H1 (cell line): ENCODE data around the gene RUFY1.
"Not testable (repeated sequence)": the region's sequence is repeated elsewhere in the genome, so short reads cannot be mapped to it uniquely, and the experiment has no call there.

Source experiments
- CEBPB ChIP-seq: IDR thresholded peaks from 2 replicates; pipeline ENCODE4 v1.6.1; 2012; ENCODE audit warnings: low read depth, low read length
- EZH2 ChIP-seq: fragments of 200-600 bp; sonication (generic); IDR thresholded peaks from 2 replicates; pipeline ENCODE4 v1.7.1; 2012; ENCODE audit warnings: low read depth, mild to moderate bottlenecking, moderate library complexity, low read length, inconsistent platforms; ENCODE audit not compliant: severe bottlenecking
- GTF2F1 ChIP-seq: IDR thresholded peaks from 2 replicates; pipeline ENCODE4 v1.6.1; 2012; ENCODE audit warnings: low read depth, low read length, improper control_type of control experiment, borderline replicate concordance
- JUN ChIP-seq: IDR thresholded peaks from 2 replicates; pipeline ENCODE4 v1.6.1; 2011; ENCODE audit warnings: low read depth, mild to moderate bottlenecking, improper control_type of control experiment, low read length
- JUND ChIP-seq: IDR thresholded peaks from 2 replicates; pipeline ENCODE4 v1.6.1; 2011; ENCODE audit warnings: mild to moderate bottlenecking, improper control_type of control experiment, low read length
- KDM1A ChIP-seq: fragments of 200-600, 300-600 bp; sonication (generic); IDR thresholded peaks from 2 replicates; pipeline ENCODE4 v1.7.1; 2016; ENCODE audit warnings: mild to moderate bottlenecking, low read length, borderline replicate concordance
- POLR2A ChIP-seq, 2 experiments: IDR thresholded peaks; 1 replicate in 1 of 2; 2 replicates in 1 of 2; pipeline ENCODE4 v1.6.1; 2011; ENCODE audit warnings: low read depth in 2 of 2, low read length in 2 of 2, mild to moderate bottlenecking in 2 of 2; ENCODE audit errors: control extremely low read depth in 1 of 2
- RAD21 ChIP-seq, 2 experiments: IDR thresholded peaks in 1 of 2; conservative IDR thresholded peaks in 1 of 2; 2 replicates each; pipeline ENCODE4 v1.6.1; 2011; ENCODE audit warnings: low read depth in 2 of 2, low read length in 2 of 2, improper control_type of control experiment in 1 of 2, inconsistent platforms in 1 of 2, mild to moderate bottlenecking in 1 of 2, moderate library complexity in 1 of 2
- TCF12 ChIP-seq: IDR thresholded peaks from 2 replicates; pipeline ENCODE4 v1.6.1; 2011; ENCODE audit warnings: low read depth, mild to moderate bottlenecking, low read length
- YY1 ChIP-seq: IDR thresholded peaks from 2 replicates; pipeline ENCODE4 v1.6.1; 2011; ENCODE audit warnings: low read depth, mild to moderate bottlenecking, low read length
- TF ChIP-seq, protein P1 (sequence below), 3 experiments: IDR thresholded peaks; 1 replicate in 2 of 3; 2 replicates in 1 of 3; pipeline versions ENCODE4 v1.5.1 to v1.6.1; 2011; ENCODE audit warnings: low read length in 3 of 3, mild to moderate bottlenecking in 3 of 3, inconsistent platforms in 2 of 3, low read depth in 1 of 3, moderate library complexity in 1 of 3; ENCODE audit not compliant: insufficient read depth in 1 of 3; ENCODE audit errors: control extremely low read depth in 1 of 3
- TF ChIP-seq, protein P2 (sequence below): IDR thresholded peaks from 2 replicates; pipeline ENCODE4 v1.6.1; 2012; ENCODE audit warnings: low read length, inconsistent platforms

DNA sequence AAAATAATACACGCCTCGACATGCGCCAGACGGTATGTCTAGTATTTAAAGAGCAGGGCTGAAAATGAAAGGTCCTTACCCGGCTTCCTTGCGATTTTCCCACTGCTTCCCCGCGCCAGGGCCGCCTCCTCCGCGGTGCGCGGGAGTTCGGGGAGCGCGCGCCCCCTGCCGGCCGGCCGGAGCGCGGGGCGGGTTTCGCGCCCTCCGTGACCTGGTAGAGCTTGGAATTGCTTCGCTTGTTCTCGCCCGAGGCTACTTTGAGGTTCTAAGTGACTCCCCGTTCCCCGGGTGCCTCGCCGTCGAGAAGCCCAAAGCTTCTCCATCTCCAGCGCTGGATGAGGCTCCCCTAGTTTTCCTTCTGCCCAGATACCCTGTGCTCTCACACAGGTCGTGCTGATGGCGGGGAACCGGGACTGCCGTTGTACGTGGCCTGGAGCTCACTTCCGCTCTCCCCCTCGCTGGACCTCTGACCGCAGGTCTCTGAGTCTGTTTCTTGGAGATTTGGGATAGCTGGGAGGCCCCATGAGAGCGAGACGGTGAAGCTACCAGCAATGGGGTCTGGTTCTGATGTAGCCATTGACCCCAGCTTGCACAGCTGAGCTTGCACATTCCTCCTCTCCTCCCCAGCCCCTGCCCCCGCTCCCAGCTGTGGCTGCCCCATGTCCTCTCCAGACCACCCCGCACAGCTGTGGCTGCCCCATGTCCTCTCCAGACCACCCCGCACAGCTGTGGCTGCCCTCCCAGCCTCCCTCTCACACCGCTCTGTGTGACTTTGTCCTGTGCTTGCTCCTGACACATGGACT is 84.2 kb downstream of the RUFY1 start:
- TF ChIP-seq, protein P1, sequence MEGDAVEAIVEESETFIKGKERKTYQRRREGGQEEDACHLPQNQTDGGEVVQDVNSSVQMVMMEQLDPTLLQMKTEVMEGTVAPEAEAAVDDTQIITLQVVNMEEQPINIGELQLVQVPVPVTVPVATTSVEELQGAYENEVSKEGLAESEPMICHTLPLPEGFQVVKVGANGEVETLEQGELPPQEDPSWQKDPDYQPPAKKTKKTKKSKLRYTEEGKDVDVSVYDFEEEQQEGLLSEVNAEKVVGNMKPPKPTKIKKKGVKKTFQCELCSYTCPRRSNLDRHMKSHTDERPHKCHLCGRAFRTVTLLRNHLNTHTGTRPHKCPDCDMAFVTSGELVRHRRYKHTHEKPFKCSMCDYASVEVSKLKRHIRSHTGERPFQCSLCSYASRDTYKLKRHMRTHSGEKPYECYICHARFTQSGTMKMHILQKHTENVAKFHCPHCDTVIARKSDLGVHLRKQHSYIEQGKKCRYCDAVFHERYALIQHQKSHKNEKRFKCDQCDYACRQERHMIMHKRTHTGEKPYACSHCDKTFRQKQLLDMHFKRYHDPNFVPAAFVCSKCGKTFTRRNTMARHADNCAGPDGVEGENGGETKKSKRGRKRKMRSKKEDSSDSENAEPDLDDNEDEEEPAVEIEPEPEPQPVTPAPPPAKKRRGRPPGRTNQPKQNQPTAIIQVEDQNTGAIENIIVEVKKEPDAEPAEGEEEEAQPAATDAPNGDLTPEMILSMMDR (IDR thresholded peaks at IDR 0.05; ENCODE audit: control extremely low read depth in 1 of 3, insufficient read depth in 1 of 3, low read depth in 1 of 3, low read length in 3 of 3), result not testable (repeated sequence)
- not testable (repeated sequence) for TF ChIP-seq POLR2A (IDR thresholded peaks at IDR 0.05; ENCODE audit: control extremely low read depth in 1 of 2, low read depth in 2 of 2, low read length in 2 of 2); TCF12; YY1; EZH2; JUN; GTF2F1; CEBPB; JUND; RAD21 (IDR thresholded peaks at IDR 0.05 in 1 of 2, conservative IDR thresholded peaks at IDR 0.05 in 1 of 2; ENCODE audit: low read depth in 2 of 2, low read length in 2 of 2); KDM1A
- TF ChIP-seq, protein P2, sequence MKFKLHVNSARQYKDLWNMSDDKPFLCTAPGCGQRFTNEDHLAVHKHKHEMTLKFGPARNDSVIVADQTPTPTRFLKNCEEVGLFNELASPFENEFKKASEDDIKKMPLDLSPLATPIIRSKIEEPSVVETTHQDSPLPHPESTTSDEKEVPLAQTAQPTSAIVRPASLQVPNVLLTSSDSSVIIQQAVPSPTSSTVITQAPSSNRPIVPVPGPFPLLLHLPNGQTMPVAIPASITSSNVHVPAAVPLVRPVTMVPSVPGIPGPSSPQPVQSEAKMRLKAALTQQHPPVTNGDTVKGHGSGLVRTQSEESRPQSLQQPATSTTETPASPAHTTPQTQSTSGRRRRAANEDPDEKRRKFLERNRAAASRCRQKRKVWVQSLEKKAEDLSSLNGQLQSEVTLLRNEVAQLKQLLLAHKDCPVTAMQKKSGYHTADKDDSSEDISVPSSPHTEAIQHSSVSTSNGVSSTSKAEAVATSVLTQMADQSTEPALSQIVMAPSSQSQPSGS, result not testable (repeated sequence)
